Kidney capillary endothelial cell (primary cell): Measurements from ENCODE around the gene NLK.
"Not testable (repeated sequence)": the region's sequence is repeated elsewhere in the genome, so short reads cannot be mapped to it uniquely, and the experiment has no call there.

Experiments used
- DNase-seq: peaks from one replicate; pipeline ENCODE4 v3.0.0-alpha.2; 2018; ENCODE audit warnings: low spot score

NLK gene

GRCh38 chr17:28196636-28197035, 154.2 kb downstream of the NLK start:
- DNase-seq = no peak

- DNase-seq = no peak
Observed at GRCh38 chr17:28199115-28199514, 156.6 kb downstream of the NLK start.

DNA sequence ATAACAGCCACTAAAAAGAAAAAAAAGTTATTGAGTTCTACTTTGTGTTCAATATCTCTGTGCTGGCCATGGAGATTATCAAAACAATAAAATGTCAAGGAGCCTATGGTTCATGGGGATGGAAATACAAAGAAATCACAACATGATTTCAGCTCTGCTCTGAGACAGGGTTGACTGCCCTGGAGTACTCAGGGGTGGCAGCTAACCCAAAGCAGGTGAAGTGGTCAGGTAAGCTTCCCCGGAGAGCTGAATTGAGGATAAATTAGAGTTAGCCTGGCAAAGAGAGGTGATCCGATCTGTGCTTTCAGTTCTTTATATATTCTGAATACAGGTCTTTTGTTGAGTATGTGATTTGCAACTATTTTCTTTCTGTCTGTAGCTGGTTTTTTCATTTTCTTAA, 157.3 kb downstream of the NLK start:
- no peak for DNase-seq

DNA sequence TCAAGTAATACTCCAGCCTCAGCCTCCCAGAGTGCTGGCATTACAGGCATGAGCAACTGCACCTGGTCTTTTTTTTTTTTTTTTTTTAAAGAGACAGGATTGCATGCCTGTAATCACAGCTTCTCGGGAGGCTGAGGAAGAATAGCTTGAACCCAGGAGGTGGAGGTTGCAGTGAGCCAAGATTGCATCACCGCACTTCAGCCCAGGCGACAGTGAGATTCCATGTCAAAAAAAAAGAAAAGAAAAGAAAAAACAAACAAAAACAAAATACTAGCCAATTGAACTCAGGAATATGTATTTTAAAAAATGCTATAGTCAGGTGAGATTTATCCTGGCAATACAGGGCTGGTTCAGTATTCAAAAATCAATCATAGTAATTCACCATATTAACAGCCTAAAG, 158.8 kb downstream of the NLK start:
- DNase-seq = no peak

DNA sequence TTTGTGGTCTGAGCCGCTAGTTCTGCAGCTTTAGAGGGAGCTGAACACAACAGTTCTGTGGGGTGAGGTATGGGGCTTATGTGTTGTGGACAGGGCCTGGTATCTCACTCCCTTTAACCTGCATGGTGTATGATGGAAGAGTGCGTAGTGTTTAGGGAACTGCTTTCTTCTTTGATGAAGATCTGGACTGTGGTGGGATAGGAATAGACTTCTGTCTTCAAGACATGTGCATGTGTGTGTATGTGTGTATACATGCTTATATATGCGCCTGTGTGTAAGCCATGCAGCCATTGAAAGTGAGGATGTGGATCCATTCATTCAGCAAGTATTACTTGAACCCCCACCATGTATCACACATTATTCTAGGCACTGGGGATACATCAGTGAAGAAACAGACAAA, 161.8 kb downstream of the NLK start:
- DNase-seq = no peak

- DNase-seq = peak; percentile 32
Observed at GRCh38 chr17:28204751-28205150, 162.3 kb downstream of the NLK start.

DNA sequence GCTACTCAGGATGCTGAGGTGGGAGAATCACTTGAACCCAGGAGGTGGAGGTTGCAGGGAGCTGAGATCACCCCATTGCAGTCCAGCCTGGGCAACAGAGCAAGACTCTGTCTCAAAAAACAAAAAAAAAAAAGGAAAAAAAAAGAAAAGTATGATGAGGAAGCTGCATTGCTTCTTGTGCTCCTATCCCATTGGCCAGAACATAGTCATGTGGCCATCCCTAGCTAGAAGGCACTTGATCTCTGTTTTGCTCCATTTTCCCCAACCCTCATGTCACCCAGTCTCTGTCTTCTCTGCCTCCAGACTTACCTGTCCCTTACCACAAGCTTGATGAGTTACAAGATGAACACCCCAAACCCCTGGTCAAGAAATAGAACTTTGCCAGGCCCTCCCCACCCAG, 163.8 kb downstream of the NLK start:
- no peak for DNase-seq

GRCh38 chr17:28211811-28212210, 169.3 kb downstream of the NLK start:
- DNase-seq = no peak

DNA sequence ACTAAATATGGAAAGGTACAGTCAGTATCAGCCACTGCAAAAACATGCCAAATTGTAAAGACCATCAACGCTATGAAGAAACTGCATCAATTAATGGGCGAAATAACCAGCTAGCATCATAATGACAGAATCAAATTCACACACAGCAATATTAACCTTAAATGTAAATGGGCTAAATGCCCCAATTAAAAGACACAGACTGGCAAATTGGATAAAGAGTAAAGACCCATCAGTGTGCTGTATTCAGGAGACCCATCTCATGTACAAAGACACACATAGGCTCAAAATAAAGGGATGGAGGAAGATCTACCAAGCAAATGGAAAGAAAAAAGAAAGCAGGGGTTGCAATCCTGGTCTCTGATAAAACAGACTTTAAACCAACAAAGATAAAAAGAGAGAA, 171.1 kb downstream of the NLK start:
- not testable (repeated sequence) for DNase-seq

DNA sequence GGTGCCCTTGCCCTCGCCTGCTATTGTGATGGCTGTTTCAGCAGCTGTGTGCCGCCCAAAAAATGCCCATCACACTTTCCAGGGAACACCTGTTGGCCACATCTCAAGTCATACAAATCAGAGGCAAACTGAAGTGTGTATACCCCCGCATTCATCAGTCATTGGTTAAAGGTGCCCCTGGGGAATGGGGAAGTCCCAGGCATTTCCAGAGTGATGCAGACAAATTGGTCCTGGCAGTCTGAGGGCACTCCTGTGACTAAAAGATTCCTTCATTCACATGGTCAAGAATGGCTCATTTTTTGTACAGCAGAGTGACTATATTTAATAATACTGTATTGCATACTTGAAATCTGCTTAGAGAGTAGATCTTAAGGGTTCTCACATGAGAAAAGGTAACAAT, 173.6 kb downstream of the NLK start:
- DNase-seq = no peak

DNA sequence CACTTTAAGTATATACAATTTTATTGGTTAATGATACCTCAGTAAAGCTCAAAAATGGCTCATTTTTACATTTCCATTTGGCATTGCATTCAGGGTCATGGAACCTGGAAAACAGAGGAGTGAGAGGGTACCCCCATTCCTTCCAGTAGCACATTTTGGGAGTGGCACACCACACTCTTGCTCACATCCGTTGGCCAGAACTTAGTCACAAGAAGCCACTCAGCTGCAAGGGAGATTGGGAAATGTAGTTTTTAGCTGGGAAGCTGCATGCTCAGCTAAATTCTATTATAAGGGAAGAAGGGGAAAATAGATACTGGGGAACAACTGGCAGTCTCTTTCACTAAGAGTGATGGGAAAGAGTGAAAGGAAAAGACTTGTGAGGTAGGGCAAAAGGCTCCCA, 174.1 kb downstream of the NLK start:
- DNase-seq = peak; percentile 43

DNA sequence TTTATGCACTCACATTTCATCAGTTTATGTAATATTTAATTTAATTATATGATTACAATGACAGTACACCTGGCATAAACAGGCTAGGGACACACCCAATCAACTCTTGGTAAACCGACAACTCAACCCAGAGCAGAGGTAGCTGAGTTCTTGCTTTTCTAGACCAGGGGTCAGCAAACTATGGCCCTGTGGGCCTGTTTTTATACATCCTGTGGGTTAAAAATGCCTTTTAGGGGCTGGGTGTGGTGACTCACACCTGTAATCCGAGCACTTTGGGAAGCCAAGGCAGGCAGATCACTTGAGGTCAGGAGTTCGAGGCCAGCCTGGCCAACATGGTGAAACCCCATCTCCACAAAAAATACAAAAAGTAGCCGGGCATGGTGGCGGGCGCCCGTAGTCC, 177.3 kb downstream of the NLK start:
- DNase-seq = no peak

- DNase-seq = no peak
Observed at GRCh38 chr17:28221751-28222414, 179.4 kb downstream of the NLK start.

DNA sequence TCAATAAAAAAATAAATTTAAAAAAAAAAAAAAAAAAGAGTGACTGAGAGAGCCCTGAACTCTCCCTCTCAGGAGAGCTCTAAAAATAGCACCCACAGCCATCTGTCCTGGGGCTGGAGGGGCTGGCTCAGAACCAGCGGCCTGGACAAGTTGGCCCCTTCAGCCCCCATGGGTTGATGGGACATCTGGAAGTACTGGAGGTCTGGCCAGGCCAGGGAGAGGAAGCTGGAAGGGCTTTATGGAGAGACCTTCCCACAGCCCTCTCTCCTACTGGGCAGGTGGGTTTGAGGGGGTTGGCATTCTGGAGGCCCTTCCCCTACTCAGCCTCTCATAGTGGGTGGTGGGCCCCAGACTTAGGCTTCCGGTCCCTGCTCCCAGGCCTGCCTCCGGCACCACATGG, 182.8 kb downstream of the NLK start:
- no peak for DNase-seq

GRCh38 chr17:28225867-28226266, 183.4 kb downstream of the NLK start:
- DNase-seq = no peak

DNA sequence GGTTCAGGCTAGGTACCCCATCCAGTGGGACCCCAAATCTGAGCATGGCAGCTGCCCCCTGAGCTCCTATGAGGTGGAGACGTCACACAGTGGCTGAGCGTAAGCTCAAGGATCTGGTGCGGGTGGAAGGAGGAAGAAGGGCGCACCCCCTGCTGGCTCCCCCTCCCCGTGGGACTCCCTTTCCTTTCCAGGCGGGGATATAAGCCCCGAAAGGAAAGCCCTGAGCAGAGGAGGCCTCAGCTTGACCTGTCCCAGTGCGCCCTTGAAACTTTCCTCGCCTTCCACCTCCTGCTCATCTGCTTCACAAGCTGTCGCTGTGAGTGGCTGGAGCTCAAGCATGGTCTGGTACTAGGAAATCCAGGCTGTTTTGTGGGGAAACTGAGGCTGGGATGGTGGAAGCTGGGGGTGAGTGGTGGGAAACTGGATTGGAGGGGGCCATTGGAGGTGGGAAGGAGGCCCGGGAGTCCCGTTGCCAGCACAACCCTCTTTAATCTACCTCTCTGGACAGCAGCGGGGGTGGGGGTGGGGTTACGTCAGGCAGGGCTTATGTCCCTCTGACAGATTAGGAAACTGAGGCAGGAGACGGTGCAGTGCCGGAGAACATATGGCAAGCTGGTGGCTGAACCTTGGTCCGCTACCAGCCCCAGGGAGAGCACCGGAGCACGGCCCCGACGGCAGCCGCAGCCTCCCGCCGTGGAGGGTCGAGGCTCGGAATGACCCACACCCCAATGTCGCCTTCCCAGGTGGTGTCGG, 184.3 kb downstream of the NLK start:
- no peak for DNase-seq

DNA sequence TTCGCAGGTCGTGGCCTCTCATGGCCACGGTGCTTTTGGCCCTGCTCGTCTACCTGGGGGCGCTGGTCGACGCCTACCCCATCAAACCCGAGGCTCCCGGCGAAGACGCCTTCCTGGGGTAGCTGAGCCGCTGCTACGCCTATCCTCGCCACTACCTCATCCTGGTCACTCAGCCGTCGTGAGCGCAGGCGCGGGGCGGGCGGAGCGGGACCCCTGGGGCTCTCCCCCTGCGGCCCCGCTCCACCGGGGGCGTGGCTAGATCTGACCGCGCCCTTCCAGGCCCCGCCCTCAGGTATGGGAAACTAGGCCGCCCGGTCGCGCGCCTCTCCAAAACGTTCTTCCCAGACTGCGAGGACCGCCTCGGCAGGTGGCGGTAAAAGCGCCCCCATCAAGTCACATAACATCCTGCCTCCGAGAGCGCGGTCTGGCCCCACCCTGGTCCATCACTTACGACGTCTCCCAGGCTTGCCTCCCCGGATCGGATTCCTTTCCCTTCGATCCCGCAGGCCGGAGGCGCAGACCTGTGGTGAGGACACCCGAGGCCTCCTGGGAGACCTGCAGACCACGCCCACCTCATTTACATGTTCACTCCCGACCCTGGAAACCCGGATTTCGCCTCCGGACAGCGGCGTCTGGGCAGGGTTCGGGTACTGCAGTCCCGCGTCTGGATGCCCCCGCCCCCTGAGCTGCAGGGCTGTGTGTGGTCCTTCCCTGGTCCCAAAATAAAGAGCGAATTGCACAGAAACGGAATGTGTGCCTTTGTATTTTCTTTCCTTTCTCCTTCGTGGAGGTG, 185.0 kb downstream of the NLK start:
- DNase-seq = no peak

- no peak for DNase-seq
Observed at GRCh38 chr17:28228109-28228840, 185.8 kb downstream of the NLK start.

DNA sequence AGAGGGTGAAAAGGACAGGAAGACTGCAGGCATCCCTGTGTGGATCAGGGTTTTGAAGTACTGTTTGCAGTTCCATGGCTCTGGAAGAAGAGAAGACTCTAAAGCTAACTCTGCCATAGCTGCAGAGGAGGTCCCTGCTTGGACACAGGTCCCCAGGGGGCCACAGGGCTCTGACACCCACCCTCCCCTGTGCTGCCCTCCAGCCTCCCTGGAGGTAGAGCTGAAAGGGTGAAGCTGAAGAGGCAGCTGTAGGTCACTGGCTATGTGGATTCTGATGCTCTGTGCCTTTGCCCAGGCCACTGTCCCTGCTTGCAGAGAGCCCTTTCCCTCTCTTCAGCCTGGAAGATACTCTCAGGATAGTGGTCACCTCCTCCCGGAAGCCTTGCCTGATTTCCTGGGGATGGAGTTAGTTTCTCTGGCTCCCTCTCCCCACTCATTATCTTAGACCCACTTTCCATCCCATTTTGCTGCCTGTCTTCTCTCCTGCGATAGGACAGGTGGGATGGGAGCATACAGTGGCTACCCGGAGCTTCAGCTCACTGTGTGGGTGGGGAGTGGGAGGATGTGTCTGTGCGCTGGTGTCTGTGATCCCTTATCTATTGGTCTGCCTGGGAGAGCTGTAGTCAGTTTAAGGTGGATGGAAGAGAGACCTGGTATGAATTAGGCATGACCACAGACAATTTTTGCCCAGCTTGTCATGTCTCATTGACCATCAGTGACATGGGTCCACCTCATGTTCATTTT, 186.7 kb downstream of the NLK start:
- DNase-seq = no peak

GRCh38 chr17:28230011-28230410, 187.5 kb downstream of the NLK start:
- no peak for DNase-seq

DNA sequence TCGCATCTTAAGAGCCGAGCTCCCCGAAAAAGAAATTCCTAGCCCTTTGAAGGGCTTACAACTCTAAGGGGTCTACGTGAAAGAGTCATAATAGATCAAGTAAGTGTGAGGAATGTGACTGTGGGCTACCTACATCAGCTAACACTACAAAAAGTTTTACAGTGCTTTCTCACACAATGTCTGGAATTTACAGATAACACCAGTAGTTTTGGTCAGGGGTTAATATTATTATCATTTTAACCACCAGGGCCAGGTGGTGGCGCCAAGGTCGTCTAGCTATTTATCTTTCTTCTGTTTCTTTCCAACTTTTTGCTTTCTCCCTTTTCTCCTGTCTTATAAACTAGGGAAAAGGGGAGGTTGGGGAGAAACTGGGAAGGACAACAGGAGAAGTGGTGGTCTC, 188.1 kb downstream of the NLK start:
- DNase-seq = not testable (repeated sequence)

DNA sequence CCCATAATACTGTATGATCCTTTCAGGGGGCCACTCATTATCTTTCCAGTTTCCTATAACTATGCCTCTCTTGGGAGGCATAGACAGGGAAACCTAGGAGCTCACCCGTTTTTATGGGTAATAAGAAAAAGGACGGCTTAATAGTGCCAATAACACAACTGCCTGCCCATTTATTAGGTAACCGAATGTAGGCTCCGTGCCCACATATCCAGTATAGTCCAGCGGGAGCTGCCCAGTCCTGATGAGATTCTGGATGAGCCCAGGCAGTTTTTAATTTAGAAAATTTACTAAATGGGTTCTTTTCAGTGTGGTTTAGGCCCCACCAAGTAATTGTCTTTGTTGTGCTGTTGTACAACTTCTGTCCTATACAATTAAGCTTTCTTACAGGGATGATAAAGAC, 189.1 kb downstream of the NLK start:
- DNase-seq = not testable (repeated sequence)
